NCI-H2107 treated with DMSO at 0.1 percent for 48 hours (cell line): ENCODE results near the gene CACNG4.

ENCODE experiments used
- DNase-seq: peaks from one replicate; lab custom pipeline; 2025; ENCODE audit not compliant: unreplicated experiment; lab: John Stamatoyannopoulos, UW

The CACNG4 gene

GRCh38 chr17:67056746-67057490, 92.4 kb downstream of the CACNG4 start:
- DNase-seq, result no peak

- no peak for DNase-seq
Observed at GRCh38 chr17:67058036-67058435, 93.5 kb downstream of the CACNG4 start.

GRCh38 chr17:67059372-67059771, 94.9 kb downstream of the CACNG4 start:
- DNase-seq, result no peak

- DNase-seq, result no peak
Observed at GRCh38 chr17:67063141-67063540, 98.6 kb downstream of the CACNG4 start.

- DNase-seq, result no peak
Observed at GRCh38 chr17:67066717-67067116, 102.2 kb downstream of the CACNG4 start.

- no peak for DNase-seq
Observed at GRCh38 chr17:67067571-67068482, 103.3 kb downstream of the CACNG4 start.

GRCh38 chr17:67068999-67069398, 104.5 kb downstream of the CACNG4 start:
- peak; percentile 92 for DNase-seq

- DNase-seq, result no peak
Observed at GRCh38 chr17:67069603-67070136, 105.2 kb downstream of the CACNG4 start.

GRCh38 chr17:67071595-67071994, 107.1 kb downstream of the CACNG4 start:
- DNase-seq, result no peak

GRCh38 chr17:67072885-67073284, 108.4 kb downstream of the CACNG4 start:
- no peak for DNase-seq

GRCh38 chr17:67074781-67075180, 110.3 kb downstream of the CACNG4 start:
- no peak for DNase-seq

- DNase-seq, result no peak
Observed at GRCh38 chr17:67076290-67076689, 111.8 kb downstream of the CACNG4 start.

- DNase-seq, result no peak
Observed at GRCh38 chr17:67078292-67078691, 113.8 kb downstream of the CACNG4 start.

GRCh38 chr17:67079491-67079890, 115.0 kb downstream of the CACNG4 start:
- no peak for DNase-seq

GRCh38 chr17:67080804-67081203, 116.3 kb downstream of the CACNG4 start:
- no peak for DNase-seq

GRCh38 chr17:67082107-67082506, 117.6 kb downstream of the CACNG4 start:
- DNase-seq, result no peak
